ENCODE data around the gene ATP5F1D. TPM values are rescaled to one million over a fixed set of nuclear protein-coding genes. Genes with fewer than 3 reads are reported as not detected.

Gene ATP5F1D
- total RNA-seq, 2 donors from 2014 or later: 156 to 157 TPM

- TF ChIP-seq POLR2A (IDR thresholded peaks at IDR 0.05): no peak
- Histone ChIP-seq H3K4me3 (no peak overlapping the region), H3K9me3 (no peaks in the 10 kb centered on the region), H3K27me3 (no peaks in the 10 kb centered on the region), H3K4me1 (peaks cover 77% of the 10 kb centered on the region), H3K27ac (peak overlapping the region; percentile 97 to 100 (median 100)), H3K36me3 (replicated peaks in 1 of 2; ENCODE audit: insufficient read depth in 1 of 2, low read depth in 2 of 2) (peaks cover 28 to 30% of the 10 kb centered on the region in 2 donors)
- ATAC-seq: no peak
- intact Hi-C loops (cut with DNase I): no loop called here
- DNase-seq: peak in 2 of 4 donors; percentile 41 to 47
- WGBS, 2 donors: 80 to 86% methylated on average over 9 to 34 of the region's 37 CpGs
Observed at GRCh38 chr19:1254081-1254527, 12.6 kb downstream of the ATP5F1D start.

- Histone ChIP-seq H3K27ac (peak overlapping the region; percentile 97 to 100 (median 100)), H3K36me3 (replicated peaks in 1 of 2; ENCODE audit: insufficient read depth in 1 of 2, low read depth in 2 of 2) (peaks cover 28 to 30% of the 10 kb centered on the region in 2 donors), H3K4me1 (peaks cover 83% of the 10 kb centered on the region), H3K27me3 (no peaks in the 10 kb centered on the region), H3K4me3 (no peak overlapping the region), H3K9me3 (no peaks in the 10 kb centered on the region)
- ATAC-seq: no peak
- no peak for TF ChIP-seq CTCF (IDR thresholded peaks at IDR 0.05)
- TF ChIP-seq POLR2A (IDR thresholded peaks at IDR 0.05): peak in 1 of 3 donors; percentile 7
- intact Hi-C loops (cut with DNase I): no loop called here
- WGBS, 2 donors: 73 to 83% methylated on average over 5 to 20 of the region's 20 CpGs
- DNase-seq: no peak
Observed at GRCh38 chr19:1254530-1255185, 13.1 kb downstream of the ATP5F1D start.

- peaks cover 91% of the 10 kb centered on the region for H3K4me1 ChIP-seq
- no peak overlapping the region for H3K4me3 ChIP-seq
- TF ChIP-seq CTCF (IDR thresholded peaks at IDR 0.05) (no peak), POLR2A (IDR thresholded peaks at IDR 0.05) (peak in 1 of 3 donors; percentile 5)
- ATAC-seq (no peak), DNase-seq (peak in 1 of 4 donors; percentile 12)
- no peaks in the 10 kb centered on the region for H3K9me3 ChIP-seq
- 82 to 85% methylated on average over 22 to 49 of the region's 52 CpGs for WGBS, 2 donors
- intact Hi-C loops (cut with DNase I): no loop called here
- H3K27ac ChIP-seq: peak overlapping the region; percentile 97 to 100 (median 100)
- H3K27me3 ChIP-seq: no peaks in the 10 kb centered on the region
- peaks cover 28 to 30% of the 10 kb centered on the region in 2 donors for H3K36me3 ChIP-seq (replicated peaks in 1 of 2; ENCODE audit: insufficient read depth in 1 of 2, low read depth in 2 of 2)
Observed at GRCh38 chr19:1255186-1256161, 13.9 kb downstream of the ATP5F1D start.

GRCh38 chr19:1256646-1257474 lies 15.3 kb downstream of the ATP5F1D start:
- ATAC-seq (no peak), DNase-seq (peak in 1 of 4 donors; percentile 17)
- TF ChIP-seq CTCF (IDR thresholded peaks at IDR 0.05): no peak
- no peak for TF ChIP-seq POLR2A (IDR thresholded peaks at IDR 0.05)
- H3K36me3 ChIP-seq (replicated peaks in 1 of 2; ENCODE audit: insufficient read depth in 1 of 2, low read depth in 2 of 2): peaks cover 28 to 30% of the 10 kb centered on the region in 2 donors
- H3K4me1 ChIP-seq: peaks cover 94% of the 10 kb centered on the region
- WGBS, 2 donors: 89% methylated on average over 46 of the region's 46 CpGs
- intact Hi-C loops (cut with DNase I): no loop called here
- H3K27me3 ChIP-seq: no peaks in the 10 kb centered on the region
- peak overlapping the region in 2 of 4 donors; percentile 41 to 100 for H3K27ac ChIP-seq
- no peak overlapping the region for H3K4me3 ChIP-seq
- H3K9me3 ChIP-seq: no peaks in the 10 kb centered on the region

All from body of pancreas (tissue), 4 donors.